Activated CD4-positive, CD25-positive, alpha-beta regulatory T cell (primary cell): Measurements from ENCODE around the gene HEBP2.

Experiments used
- DNase-seq, 4 experiments: peaks; one replicate each; lab custom pipeline; 2025; lab: John Stamatoyannopoulos, UW

Gene HEBP2

DNA sequence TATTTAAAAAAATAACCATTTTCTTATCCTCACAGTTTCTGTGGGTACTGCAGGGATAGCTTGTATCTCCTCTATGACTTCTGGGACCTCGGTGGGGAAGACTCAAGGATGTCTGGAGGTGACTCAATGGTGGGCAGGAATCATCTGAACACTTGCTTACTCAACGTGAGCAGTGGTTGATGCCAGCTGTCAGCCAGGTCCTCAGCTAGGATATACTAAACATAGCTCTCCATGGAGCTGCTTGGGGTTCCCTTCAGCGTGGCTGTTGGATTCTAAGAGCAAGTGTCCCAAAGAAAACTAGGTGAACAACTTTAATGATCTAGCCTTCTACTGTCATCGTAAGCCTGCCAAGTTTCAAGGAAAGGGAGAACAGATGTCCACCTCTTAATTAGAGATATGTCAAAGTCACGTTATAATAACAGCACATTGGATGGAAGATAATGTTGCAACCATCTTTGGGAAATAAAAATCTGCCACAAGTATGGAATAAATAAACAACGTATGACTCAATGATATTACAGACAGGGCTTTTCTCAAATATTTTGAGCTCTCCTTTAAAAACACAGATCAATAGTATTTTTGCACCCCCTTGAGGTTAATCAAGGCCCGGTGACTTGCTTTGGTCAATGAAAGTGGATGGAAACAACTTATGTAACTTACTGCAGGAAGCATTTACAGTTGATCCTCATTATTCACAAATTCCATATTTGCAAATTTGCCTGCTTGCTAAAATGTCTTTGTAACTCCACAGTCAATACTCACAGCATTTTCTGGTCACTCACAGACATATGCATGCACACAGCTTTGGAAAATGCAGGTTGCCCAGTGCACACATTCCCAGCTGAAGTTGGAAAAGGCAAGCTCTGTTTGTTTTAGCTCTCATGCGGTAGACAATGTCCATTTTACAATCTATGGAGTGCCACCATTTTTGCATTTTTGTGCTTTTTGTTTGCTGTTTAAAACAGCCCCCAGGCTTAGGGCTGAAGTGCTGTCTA is 6.6 kb upstream of the HEBP2 start:
- DNase-seq = no peak

DNA sequence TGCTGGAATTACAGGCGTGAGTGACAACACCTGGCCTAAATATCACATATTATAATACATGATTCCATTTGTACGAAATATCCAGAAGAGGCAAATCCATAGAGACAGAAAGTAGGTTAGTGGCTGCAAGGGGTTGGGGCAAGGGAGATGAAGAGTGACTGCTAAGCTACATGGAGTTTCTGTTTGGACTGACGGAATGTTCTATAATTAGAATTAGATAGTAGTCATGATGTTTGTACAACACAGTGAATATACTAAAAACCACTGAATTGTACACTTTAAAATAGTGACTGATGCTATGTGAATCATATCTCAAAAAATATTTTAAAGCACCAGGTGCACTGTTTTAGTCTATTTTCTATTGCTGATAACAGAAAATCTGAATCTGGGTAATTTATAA is 3.7 kb upstream of the HEBP2 start:
- no peak for DNase-seq

DNA sequence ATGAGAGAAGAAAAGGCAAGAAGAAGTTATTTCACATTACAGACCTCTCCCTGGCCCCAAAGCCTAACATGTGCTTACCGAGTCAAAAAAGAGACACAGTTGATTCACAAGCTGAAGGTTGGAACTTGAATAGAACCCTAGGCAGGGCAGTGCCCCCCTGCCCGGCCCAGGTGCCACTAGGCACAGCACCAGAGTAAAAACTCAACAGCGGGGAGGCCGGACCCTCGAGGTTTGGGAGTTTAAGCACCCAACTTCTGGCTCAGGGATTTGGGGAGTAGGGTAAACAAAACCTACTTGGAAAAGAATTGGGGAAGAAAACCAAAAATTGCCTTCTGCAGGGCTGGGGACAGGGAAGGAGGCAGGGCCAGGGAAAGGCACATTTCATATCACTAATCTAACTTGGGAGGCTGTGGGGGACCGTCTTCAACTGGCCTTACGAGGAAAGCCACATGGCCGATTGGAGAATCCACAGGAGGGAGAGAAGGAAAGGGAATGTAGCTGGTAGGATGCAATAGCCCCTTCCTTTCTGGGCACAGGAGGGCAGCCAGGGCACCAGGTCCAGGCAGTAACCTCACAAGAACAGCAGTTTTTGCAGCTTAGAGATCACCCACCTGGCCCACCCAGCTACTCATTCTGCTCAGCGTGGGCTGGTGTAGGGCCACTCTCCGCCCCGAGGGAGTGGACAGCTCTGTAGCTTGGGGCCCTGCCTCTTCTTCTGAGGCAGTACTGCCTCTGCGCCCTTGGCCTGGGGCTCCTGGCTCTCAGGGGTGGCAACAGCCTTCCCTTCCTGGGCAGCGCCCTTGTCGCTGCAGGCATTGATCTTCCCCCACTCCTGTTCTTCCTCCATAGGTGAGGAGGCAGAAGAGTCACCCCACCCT is 1.8 kb upstream of the HEBP2 start:
- DNase-seq = no peak

DNA sequence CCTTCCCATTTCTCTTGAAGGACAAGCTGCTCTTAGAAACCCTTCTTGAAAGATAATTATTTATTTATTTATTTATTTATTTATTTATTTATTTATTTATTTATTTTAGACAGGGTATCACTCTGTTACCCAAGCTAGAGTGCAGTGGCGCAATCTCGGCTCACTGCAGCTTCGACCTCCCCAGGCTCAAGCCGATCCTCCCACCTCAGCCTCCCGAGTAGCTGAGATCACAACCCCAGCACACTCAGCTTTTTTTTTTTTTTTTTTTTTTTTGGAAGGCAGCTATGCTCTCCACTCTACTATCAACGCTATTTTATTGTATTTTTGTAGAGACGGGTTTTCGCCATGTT is 1.2 kb upstream of the HEBP2 start:
- DNase-seq = no peak

DNA sequence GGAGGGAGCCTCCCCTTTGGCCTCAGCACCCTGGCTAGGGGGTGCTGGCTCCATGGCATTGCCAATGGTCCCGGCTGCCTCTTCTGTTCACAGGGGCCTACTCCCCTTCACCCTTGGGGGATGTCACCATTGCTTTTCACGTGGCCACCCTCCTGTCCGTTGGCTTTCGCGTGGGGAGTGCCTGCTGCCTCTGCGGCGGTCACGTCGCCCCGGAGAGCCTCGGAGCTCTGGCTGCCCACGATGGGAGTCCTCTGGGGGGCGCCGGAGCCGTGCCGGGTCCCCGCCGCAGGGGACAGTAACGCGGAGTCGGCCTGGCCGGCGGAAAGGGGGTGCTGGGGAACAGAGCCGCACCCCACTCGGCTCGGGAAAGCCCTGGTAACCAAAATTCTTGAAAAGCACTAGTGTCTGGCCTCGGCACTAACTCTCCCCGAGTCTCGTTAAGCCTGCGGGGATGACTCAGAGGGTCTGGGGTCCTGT is 661 bp upstream of the HEBP2 start:
- peak in 3 of 4 experiments; percentile 9 to 17 (median 10) for DNase-seq

DNA sequence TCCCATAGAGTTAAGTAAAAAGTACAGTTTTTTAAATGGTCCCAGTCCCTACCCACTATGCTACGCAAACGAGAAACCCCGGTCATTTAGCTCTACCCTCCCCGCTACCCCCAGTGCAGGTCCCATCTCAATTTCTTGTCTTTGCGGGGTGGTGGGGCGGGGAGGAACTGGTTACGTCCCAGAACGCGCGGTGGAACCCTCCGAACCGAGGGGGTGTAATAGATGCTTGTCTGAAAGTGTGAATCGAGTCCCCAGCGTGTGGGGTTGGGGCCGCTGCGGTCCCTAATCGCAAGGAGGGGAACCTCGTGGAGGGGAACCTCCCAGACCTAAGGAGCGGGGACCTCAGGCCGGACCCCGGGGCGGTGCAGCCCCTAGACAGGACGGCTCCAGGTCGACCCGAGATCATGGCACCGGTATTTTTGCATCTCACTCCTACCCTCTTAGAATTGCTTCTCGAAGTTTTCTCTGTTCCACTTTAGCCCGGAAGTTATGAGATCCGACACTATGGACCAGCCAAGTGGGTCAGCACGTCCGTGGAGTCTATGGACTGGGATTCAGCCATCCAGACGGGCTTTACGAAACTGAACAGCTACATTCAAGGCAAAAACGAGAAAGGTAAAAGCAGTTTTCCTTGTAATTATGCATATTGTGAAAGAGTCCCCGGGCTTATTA is 779 bp downstream of the HEBP2 start:
- DNase-seq = peak in 3 of 4 experiments; percentile 31 to 44 (median 35)

DNA sequence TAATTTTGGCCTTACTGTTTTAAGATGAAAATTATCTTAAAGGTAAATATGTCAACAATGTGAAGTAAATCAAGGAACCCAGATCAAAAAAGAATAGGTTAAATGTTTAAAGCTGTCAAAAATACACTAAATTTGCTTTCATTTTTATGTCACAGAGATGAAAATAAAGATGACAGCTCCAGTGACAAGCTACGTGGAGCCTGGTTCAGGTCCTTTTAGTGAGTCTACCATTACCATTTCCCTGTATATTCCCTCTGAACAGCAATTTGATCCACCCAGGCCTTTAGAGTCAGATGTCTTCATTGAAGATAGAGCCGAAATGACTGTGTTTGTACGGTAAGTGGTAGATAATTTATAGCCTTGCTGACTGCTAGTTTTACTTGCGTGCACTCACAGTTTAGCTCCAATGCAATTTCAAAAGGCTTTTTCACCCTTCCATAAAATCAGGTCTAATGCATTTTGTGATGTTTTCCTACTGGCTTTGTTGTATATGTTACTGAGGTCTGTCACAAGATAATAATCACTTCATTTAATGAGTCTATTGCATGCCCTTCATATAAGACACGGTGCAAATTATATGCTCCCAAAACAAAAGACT is 1.9 kb downstream of the HEBP2 start:
- DNase-seq = no peak

DNA sequence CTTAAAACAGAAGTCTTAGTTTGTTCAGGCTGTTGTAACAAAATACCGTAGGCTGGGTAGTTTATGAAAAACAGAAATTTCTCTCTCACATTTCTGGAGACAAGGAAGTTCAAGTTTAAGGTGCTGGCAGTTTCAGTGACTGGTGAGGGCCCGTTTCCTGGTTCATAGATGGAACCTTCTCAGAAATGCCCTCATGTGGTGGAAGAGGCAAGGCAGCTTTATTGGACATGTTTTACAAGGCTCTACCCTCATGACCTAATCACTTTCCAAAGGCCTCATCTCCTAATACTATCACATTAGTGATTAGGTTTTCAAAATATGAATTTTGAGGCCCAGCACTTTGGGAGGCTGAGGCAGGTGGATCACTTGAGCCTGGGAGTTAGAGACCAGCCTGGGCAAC is 2.4 kb downstream of the HEBP2 start:
- no peak for DNase-seq

DNA sequence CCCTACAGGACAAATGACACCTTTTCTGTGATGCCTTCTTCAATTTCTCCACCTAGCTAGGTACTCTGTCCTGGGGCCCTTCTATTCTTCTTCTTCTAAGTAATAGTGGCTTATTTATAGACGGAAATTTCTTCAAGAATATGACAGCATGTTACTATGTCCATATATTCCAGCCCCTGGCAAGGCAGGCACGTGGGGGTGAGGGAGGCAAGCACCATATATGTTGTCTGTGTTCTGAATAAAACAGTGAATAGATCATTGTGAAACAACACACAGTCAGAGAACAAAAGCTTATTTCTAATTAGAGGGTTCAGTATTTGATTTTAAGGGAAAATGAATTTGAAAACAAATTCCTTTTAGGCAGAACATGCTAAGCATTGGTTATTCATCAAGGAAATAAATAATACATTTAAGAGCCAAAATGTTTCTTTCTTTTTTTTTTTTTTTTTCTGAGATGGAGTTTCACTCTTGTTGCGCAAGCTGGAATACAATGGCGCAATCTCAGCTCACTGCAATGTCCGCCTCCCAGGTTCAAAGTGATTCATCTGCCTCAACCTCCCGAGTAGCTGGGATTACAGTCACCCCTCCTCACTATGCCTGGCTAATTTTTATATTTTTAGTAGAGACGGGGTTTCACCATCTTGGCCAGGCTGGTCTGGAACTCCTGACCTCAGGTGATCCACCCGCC is 6.2 kb downstream of the HEBP2 start:
- DNase-seq = no peak

DNA sequence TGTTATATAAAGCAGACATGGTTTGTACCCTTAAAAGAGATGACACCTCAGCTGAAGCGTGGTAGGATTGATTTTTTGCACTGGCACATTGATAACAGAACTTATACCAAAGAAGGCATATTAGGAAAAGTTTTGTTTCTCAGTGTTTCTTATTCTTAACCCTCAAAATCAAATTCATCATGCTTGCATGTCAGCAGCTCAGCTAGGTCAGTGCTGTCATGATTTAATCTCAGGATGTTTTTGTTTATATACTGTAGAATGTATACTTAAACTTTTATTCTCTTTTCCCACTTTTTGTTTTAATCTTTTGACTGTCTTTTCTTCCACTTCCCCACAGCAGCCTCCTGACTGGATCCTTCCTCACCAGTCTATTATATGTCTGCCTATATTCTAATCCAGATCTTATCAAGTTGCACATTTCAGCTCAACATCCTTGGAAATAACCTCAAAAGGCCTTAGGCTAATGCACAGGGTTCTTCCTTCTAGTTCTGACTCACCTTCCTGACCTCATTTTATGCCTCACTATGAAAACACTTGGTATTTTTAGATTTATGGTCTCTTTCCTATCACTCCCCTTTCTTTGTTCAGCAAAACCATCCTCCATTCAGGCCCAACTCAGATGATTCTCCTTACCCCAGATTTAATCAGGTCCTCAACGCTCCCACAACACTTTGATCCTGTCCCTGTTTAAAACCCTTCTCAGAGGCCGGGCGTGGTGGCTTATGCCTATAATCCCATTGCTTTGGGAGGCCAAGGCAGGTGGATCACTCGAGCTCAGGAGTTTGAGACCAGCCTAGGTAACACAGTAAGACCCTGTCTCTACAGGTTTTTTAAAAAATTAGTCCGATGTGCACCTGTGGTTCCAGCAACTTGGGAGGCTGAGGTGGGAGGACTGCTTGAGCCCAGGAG is 7.2 kb downstream of the HEBP2 start:
- no peak for DNase-seq

DNA sequence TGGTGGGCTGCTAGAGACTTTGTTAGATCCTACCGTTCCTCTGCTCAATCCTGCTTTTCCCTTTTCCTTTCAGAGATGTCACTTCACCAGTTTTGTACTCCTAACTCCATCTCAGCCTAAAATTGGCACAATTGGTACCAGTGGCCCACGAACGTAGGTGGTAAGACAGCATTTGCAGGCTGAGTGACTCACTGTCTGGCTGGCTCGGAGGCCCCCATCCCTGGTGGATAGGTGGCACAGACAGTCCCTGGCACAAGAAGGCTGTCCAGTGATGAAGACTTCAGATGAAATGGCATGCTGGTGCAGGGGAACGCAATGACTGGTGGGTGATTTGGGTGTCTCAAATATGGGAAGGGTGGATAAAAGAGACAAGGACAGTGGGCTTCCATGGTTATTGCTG is 11.1 kb downstream of the HEBP2 start:
- no peak for DNase-seq

DNA sequence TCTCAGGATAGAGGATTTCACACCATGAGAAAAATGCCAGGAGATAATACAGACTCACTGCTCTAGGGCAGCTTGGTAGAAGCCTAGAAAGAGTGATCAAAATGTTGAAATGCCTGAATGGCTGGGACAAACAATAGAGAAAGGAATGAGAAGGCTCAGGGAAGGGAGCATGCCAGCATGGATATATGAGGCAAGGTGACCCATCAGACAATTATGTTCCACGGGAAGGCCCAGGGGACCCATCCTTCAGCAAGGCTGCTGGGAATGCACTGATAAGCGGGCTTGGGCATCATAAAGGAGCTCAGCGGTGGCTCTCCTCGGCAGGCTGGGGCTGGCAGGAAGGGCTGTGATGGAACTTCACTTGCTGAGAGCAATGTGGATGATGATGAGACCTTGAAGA is 12.2 kb downstream of the HEBP2 start:
- DNase-seq = no peak

DNA sequence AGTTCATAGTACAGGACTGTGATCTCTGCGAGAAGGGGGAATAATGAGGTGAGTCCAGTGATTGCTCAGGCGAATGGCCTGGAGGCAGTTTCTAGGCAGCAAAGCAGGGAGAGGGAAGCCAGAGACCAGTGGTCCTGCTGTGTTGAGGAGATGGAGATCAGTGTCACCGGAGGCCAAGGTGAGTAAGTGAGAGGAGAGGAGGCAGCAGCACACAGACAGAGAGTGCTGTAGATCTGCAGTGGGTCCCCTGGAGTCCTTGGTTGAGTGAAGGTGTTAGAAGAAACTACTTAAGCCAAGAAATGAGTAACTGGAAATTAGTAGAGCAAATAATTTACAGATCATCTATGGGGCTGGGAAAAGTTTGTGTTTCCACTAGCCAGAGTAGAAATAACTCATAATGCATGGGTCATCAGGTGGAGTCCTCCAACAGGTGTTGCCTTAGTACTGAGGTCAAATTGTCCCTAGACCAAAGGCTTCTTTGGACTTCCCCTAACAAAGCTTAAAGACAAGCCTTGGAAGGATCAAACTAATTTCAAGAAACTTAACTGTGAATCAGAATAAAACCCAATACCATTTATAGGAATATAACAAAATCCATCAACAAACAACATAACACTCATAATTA is 13.6 kb downstream of the HEBP2 start:
- no peak for DNase-seq

DNA sequence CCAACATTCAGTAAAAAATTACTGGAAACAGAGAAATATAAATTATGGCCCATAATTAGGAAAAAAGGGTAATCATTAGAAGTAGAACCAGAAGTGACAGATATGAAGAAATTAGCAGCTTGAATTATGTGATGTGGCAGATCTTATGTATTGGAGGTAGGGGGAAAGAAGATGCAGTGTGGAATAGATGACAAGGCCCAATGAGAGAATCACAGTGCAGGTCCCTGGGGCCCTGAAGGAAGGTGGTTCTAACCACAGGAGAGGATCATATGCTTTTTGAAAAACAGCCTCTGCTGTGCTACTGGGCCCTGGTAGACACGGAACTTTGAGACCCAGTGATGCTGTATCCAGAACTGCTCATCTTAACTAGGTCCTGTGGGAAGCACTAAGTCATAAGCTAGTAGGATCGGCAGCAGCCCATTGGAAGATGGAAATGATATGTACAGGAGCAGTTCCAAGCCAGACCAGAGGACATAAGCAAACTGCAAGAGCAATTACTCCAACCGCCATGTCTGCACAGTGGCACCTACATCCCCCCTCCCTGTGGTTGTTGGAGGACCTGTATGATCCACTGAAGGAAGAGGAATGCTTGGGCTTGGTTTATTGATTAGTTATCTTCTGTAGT is 14.2 kb downstream of the HEBP2 start:
- no peak for DNase-seq

DNA sequence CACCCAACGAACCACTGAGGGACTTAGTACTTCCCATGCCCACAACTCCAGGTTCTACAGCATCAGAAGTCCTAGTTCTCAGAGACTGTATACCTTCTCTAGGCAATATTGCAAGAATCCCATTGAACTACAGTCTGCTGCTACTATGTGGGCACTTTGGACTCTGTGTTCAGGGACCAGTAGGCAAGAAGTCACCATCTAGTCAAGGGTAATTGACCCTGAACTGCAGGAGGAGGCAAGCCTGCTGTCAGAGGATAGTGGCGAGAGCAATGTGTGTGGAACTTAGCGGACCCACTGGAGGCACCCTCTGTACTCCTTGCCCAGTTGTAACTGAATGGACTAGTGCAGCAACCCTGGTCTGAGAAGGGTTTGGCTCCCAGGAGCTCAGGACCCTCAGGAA is 15.7 kb downstream of the HEBP2 start:
- no peak for DNase-seq

DNA sequence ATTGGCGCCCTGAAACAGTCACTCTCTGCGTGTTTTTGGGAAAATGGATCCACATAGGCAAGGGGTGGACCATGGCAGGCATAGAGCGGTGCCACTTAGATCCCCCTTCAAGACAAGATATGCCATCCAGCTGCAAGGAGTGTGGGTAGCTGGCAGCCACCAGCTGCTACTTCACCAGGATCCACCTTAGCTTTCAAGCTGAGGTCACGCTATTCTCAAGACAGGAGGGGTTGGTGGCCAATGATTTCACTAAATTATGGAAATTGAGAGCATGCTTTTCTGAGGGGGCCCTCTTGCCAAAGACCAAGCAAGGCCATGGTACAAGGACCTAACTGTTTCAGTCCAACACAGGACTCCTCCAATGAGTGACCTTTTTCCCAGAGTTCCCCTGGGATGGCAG is 16.3 kb downstream of the HEBP2 start:
- no peak for DNase-seq

DNA sequence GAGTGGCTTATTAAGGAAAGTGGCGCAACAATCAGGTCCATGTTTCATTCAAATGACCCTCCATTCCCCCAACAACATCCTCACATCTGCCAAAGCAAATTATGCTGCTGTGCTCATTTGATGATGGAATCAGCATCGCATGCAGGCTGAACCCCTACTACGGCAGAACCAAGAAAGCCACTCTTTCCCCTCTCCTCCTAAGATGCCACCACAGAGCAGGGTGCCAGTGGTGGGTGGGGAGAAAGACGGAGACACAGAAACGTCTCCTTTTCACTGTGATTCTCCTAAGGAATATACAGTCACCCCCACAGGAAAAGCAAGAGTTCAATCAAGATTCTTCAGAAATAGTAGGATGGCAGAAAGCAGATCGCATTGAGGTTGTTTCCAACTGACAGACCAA is 17.1 kb downstream of the HEBP2 start:
- no peak for DNase-seq

DNA sequence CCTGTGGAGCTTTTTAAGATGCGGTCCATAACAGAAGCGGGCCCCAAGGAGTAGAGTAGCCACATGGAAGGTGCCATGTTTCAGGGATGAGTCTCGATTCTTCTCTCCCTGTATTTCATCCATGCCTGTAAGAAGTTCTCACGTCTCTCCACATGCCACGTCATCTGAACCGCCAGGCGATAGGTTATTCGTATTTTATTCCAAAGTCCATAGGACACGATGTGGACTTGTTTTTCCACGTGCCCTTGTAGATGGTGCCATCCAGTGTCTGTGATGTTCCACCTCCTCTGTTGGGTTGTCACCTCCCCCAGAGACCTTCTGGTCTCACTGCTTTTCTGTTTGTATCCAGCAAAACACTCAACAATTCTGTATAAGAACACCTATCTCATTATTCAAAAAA is 17.6 kb downstream of the HEBP2 start:
- no peak for DNase-seq

DNA sequence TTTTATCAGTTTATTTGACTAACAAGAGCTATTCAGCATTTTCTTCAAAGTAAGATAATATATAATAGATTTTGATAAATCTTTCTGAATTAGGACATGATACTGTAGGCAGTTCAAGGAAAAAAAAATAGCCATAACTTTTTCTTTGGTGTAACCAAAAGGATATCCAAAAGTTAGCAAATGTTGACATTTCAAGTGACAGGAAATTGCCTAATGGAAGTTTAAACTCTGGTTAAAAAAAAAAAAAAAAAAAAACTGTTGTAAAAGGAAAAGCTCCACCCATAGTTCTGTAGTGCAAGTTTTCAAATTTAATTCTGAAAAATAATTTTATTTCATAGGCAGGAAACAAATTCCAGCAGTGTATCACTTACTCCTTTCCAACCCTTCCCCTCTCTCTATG is 18.8 kb downstream of the HEBP2 start:
- DNase-seq = no peak
